Subcutaneous abdominal adipose tissue (tissue), 5 donors: Measurements from ENCODE around the gene RMND5A.

ENCODE experiments used
- H3K27ac ChIP-seq: one replicate; pipeline ENCODE4 v1.7.0; 2013; ENCODE audit warnings: low read depth, mild to moderate bottlenecking, inconsistent platforms, low read length, moderate library complexity
- H3K27me3 ChIP-seq, 5 donors: one replicate each; pipeline ENCODE4 v1.7.0; 2013; ENCODE audit warnings: low read length in 5 of 5, inconsistent platforms in 1 of 5; ENCODE audit not compliant: control insufficient read depth in 5 of 5, insufficient read depth in 4 of 5
- H3K36me3 ChIP-seq, 5 donors: one replicate each; pipeline ENCODE4 v1.7.0; 2013; ENCODE audit warnings: low read length in 5 of 5; ENCODE audit not compliant: control insufficient read depth in 5 of 5, insufficient read depth in 5 of 5
- H3K4me1 ChIP-seq, 5 donors: one replicate each; pipeline ENCODE4 v1.7.0; 2013; ENCODE audit warnings: low read length in 5 of 5, mild to moderate bottlenecking in 3 of 5, moderate library complexity in 1 of 5; ENCODE audit not compliant: control insufficient read depth in 5 of 5, insufficient read depth in 5 of 5
- H3K4me3 ChIP-seq, 5 donors: one replicate each; pipeline ENCODE4 v1.7.0; 2013; ENCODE audit warnings: low read length in 5 of 5, low read depth in 1 of 5
- H3K9ac ChIP-seq, 5 donors: one replicate each; pipeline ENCODE4 v1.7.0; 2013; ENCODE audit warnings: low read length in 5 of 5, mild to moderate bottlenecking in 4 of 5, moderate library complexity in 3 of 5
- H3K9me3 ChIP-seq, 5 donors: one replicate each; pipeline ENCODE4 v1.7.0; 2013; ENCODE audit warnings: low read length in 5 of 5; ENCODE audit not compliant: control insufficient read depth in 5 of 5
- donor health status: healthy.
- donor health status: healthy.
- donor health status: healthy.
- donor health status: healthy.
- donor health status: healthy.

RMND5A gene

DNA sequence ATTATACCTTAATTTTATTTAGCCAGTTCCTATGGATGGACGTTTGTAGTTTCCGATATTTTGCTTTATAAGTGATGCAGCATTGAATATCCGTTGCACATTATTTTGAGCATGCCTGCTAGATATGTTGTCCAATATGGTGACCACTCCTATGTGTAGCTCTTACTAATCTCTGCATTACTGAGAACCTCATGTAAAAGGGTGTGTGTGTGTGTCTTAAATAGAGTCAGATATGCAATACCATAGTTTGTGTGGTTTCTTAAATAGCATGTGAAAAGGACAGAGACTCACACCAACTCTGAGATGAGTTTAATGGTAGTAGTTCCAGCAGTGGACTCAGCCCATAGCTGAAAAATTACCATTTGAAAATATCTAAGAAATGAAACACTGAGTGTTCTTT, 38.3 kb downstream of the RMND5A start:
- no peak overlapping the region for H3K4me3 ChIP-seq
- peaks cover 0 to 6% (median 0%) of the 10 kb centered on the region in 5 donors for H3K4me1 ChIP-seq
- H3K9ac ChIP-seq = no peak overlapping the region
- peaks cover 13 to 30% (median 26%) of the 10 kb centered on the region in 5 donors for H3K36me3 ChIP-seq
- no peaks in the 10 kb centered on the region for H3K9me3 ChIP-seq
- no peaks in the 10 kb centered on the region for H3K27me3 ChIP-seq
- H3K27ac ChIP-seq = no peak overlapping the region

DNA sequence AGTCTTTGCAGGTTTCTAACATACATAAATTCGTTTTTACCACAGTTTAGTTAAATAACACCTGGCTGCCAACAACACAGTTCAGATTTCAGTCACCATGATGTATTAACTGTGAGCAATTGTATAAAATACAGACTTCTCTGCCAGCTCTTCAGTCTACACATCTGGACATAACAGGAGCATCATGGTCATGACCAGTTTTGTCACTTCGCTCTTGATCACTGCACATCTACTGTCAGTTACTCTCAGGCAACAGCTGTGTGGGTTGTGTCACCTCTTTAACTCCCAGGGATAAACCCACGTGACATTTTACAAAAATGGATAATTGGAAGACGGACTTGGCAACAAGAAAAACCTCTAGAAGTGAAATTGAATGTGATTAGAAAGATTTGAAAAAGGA, 40.3 kb downstream of the RMND5A start:
- Histone ChIP-seq H3K27ac (no peak overlapping the region), H3K27me3 (no peaks in the 10 kb centered on the region), H3K4me1 (peaks cover 0 to 6% (median 0%) of the 10 kb centered on the region in 5 donors), H3K4me3 (no peak overlapping the region), H3K9me3 (no peaks in the 10 kb centered on the region), H3K9ac (no peak overlapping the region), H3K36me3 (peaks cover 6 to 19% (median 13%) of the 10 kb centered on the region in 5 donors)

DNA sequence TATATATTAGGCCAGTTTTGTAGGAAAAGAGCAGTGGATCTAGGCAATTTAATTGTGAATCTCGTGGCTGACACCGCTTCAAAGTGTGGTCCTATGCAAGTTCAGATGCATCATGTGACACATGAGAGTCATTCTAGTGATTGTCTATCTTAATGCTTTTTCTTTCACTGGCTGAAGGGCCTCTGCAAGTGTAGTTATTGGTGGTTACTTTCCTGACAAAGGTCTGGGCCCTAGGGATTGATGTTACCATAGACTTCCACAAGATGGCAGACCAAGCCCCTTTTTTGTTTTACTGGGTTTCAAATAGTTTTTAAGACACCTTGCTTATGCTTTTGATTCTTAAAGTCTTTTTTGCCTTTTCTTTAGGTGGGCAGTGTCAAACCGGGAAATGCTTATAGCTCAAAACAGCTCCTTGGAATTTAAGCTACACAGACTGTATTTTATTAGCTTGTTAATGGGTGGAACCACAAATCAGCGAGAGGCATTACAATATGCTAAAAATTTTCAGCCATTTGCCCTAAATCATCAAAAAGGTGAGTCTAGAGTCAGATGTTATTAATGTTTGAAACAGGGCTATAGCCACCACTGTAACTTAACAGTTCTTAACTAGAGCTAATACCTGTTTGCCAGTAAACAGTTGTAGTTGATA, 44.7 kb downstream of the RMND5A start:
- Histone ChIP-seq H3K27me3 (no peaks in the 10 kb centered on the region), H3K4me3 (no peak overlapping the region), H3K27ac (no peak overlapping the region), H3K9me3 (no peaks in the 10 kb centered on the region), H3K36me3 (peaks cover 8 to 29% (median 13%) of the 10 kb centered on the region in 5 donors), H3K9ac (no peak overlapping the region), H3K4me1 (peaks cover 0 to 13% (median 8%) of the 10 kb centered on the region in 5 donors)

DNA sequence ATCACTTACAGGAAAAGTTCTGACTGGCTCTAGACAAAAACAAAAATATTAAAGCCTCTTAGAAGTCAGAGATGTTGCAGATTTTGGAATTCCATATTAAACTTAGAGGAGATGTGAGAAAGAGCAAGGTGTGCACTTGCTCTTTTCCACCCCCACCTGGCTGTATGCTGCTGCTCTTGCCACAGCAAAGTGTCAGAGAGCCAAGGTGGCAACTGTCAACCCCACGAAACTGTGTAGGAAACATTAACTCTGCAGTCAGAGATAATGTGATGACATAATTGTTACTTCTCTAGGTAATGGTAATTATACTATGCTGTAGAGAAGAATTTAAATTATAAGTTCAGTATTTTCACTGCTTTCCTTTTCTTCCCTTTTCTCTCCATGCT, 45.2 kb downstream of the RMND5A start:
- H3K9ac ChIP-seq = no peak overlapping the region

DNA sequence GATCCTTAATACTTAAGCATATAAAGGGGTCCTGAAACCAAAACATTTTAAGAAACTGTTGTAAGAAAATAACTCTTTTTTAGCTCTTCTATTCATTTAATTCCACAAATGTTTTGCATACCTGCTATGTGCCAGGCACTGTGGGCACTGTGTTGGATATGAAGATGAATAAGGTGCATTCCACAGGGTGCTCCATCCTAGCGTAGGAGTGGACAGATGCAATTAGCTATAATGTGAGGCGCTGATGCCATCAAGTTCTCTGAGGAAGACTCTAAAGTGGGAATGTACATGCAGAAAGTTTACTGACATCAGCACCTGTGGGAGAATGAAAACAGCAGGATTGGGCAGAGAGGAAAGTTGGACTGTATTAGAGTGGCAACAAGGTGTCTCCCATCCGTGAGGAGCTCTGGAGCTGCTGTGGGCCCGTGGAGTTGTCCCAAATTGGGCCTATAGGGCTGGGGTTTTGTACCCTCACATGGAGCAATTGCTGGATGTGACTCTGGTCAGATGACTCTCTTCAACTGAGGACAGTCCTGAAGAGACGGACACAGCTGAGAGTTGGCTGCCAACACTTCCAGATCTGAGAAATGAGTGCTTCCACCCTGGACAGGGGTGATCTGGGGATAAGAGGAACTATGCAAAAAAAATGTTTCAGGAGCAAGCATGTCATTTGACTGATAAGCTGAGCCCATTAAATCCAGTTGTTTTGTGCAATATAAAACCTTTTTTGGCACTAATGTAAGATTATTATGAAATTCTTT, 48.3 kb downstream of the RMND5A start:
- Histone ChIP-seq H3K4me1 (peaks cover 0 to 13% (median 8%) of the 10 kb centered on the region in 5 donors), H3K9ac (no peak overlapping the region), H3K36me3 (peaks cover 14 to 51% (median 44%) of the 10 kb centered on the region in 5 donors), H3K27me3 (no peaks in the 10 kb centered on the region), H3K27ac (no peak overlapping the region), H3K4me3 (no peak overlapping the region), H3K9me3 (no peaks in the 10 kb centered on the region)

More for the DNA sequence above, 45.2 kb downstream of the RMND5A start:
- Histone ChIP-seq H3K4me3 (no peak overlapping the region), H3K27me3 (no peaks in the 10 kb centered on the region), H3K4me1 (peaks cover 0 to 13% (median 8%) of the 10 kb centered on the region in 5 donors), H3K9me3 (no peaks in the 10 kb centered on the region), H3K36me3 (peaks cover 10 to 31% (median 18%) of the 10 kb centered on the region in 5 donors), H3K27ac (no peak overlapping the region)

DNA sequence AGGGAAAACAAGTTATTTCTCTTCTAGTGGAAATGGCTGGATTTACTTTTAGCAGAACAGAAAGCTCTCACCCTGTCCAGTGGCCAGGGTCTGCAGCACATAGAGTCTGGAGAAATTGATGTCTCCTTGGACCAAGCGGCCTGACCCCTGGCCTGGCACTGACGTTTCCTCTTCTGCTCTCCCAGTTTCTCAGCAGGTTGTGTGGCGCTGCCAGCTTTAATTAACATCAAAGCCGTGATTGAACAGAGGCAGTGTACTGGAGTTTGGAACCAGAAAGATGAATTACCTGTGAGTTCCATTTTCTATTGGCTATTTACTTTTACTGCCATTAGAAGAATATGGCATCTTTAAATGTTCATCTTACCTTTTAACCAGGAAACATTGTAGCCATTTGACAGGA, 49.7 kb downstream of the RMND5A start:
- peaks cover 0 to 13% (median 8%) of the 10 kb centered on the region in 5 donors for H3K4me1 ChIP-seq
- no peaks in the 10 kb centered on the region for H3K27me3 ChIP-seq
- H3K4me3 ChIP-seq = no peak overlapping the region
- H3K9me3 ChIP-seq = no peaks in the 10 kb centered on the region
- H3K36me3 ChIP-seq = peaks cover 25 to 62% (median 56%) of the 10 kb centered on the region in 5 donors
- H3K27ac ChIP-seq = no peak overlapping the region
- no peak overlapping the region for H3K9ac ChIP-seq

DNA sequence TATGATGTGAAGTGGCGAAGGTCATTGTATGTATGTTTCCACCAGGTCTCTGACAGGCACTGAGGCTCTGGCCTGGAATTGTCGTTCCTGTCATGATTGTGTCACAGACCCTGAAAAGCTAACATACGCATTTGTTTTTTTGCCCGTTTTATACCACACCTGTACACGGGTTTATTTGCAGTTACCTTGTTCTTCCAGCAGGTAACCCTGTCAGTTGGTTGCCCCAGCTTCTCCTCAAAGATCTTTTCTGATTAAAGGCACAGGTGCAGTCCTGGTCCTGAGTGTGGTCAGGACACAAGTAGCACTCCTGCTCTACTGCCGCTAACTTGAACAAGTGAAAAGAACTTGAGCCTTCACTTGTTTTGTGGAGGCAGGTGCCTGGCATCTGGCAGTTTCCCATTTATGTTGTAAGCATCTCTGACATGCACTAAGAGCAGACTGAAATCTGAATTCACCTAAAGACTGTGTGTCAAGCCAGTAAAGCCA, 50.8 kb downstream of the RMND5A start:
- H3K27ac ChIP-seq = no peak overlapping the region
- H3K4me3 ChIP-seq = no peak overlapping the region
- peaks cover 28 to 68% (median 62%) of the 10 kb centered on the region in 5 donors for H3K36me3 ChIP-seq
- H3K9me3 ChIP-seq = no peaks in the 10 kb centered on the region
- H3K27me3 ChIP-seq = no peaks in the 10 kb centered on the region
- H3K4me1 ChIP-seq = peaks cover 0 to 13% (median 8%) of the 10 kb centered on the region in 5 donors
- no peak overlapping the region for H3K9ac ChIP-seq

DNA sequence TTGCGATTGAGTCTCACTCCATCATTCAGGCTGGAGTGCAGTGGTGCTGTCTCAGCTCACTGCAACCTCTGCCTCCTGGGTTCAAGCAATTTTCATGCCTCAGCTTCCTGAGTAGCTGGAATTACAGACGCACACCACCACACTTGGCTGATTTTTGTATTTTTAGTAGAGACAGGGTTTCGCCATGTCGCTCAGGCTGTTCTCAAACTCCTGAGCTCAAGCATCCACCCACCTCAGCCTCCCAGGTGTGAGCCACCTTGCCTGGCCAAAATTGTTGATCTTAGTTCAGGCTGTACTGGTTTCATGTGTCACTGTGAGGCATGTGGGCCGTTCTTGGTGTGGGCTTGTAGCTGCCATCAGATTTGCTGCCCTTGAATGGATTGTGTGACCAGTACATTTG, 52.5 kb downstream of the RMND5A start:
- H3K27ac ChIP-seq = no peak overlapping the region
- peaks cover 0 to 13% (median 8%) of the 10 kb centered on the region in 5 donors for H3K4me1 ChIP-seq
- peaks cover 31 to 75% (median 61%) of the 10 kb centered on the region in 5 donors for H3K36me3 ChIP-seq
- H3K4me3 ChIP-seq = no peak overlapping the region
- H3K9ac ChIP-seq = no peak overlapping the region
- H3K9me3 ChIP-seq = no peaks in the 10 kb centered on the region
- H3K27me3 ChIP-seq = no peaks in the 10 kb centered on the region

DNA sequence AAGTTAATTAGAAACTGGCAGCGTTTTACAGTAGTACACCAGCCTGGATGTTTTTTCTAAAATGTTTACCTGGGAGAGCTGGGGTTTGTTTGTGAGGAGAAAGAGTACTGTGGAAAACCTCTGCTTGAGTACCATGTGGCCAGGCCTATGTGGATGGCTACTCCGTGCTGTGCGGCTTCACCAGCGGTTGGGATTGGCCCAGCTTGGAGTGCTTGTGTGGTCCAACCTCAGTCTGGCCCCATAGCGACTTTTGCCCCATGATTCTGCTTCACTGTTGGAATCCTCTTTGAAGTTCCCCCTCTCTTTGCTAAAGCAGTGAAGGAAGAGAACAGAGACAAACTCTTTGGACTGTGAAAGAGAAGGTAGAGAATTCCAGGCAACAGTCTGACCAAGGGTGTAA, 54.8 kb downstream of the RMND5A start:
- Histone ChIP-seq H3K27me3 (no peaks in the 10 kb centered on the region), H3K4me3 (no peak overlapping the region), H3K9ac (no peak overlapping the region), H3K36me3 (peaks cover 31 to 65% (median 53%) of the 10 kb centered on the region in 5 donors), H3K27ac (no peak overlapping the region), H3K4me1 (peaks cover 0 to 3% (median 0%) of the 10 kb centered on the region in 5 donors), H3K9me3 (no peaks in the 10 kb centered on the region)

DNA sequence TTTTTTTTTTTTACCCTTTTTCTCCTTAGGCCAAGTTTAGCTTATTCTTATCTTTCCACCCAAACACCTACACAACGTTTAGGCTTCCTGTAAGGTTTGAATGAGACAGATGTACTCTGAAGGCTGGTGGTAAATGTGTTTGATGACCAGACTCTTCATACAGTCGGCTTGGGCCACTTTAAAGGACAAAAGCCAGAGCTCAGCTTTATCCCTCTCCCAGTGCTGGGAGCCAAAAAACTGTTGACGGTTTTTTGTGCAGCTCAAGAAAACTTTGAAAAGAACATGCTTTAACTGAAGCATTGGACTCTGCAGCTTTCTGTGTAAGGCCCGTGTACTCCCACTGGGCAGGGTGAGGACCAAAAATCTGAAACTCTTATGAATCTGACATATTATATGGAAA, 55.2 kb downstream of the RMND5A start:
- Histone ChIP-seq H3K4me3 (no peak overlapping the region), H3K9ac (no peak overlapping the region), H3K36me3 (peaks cover 28 to 60% (median 48%) of the 10 kb centered on the region in 5 donors), H3K27me3 (no peaks in the 10 kb centered on the region), H3K27ac (no peak overlapping the region), H3K9me3 (no peaks in the 10 kb centered on the region), H3K4me1 (no peaks in the 10 kb centered on the region)
